ENCODE measurements around the gene NRIP1. TPM values are rescaled to one million over a fixed set of nuclear protein-coding genes. Genes with fewer than 3 reads are reported as not detected.

The NRIP1 gene
- total RNA-seq, 1 experiment from 2014 or later: 19.1 TPM

GRCh38 chr21:15042531-15042930 lies 22.3 kb downstream of the NRIP1 start:
- intact Hi-C loops (cut with micrococcal nuclease; ENCODE audit: unreplicated experiment) (no loop called here), in situ Hi-C loops (cut with HindIII; ENCODE audit: low pct_unique_long_range_greater_than_20kb, low sequenced_read_pairs) (no loop called here)
- Histone ChIP-seq H3K9me3 (ENCODE audit: control insufficient read depth, insufficient read depth, low read depth, low read length) (no peaks in the 10 kb centered on the region), H3K4me3 (ENCODE audit: low read depth in 2 of 2, low read length in 2 of 2) (no peak overlapping the region), H3K4me1 (ENCODE audit: control insufficient read depth, insufficient read depth, low read length) (no peaks in the 10 kb centered on the region), H3K27me3 (ENCODE audit: control insufficient read depth, insufficient read depth, low read length) (no peaks in the 10 kb centered on the region), H3K27ac (ENCODE audit: low read length) (no peak overlapping the region), H3K36me3 (ENCODE audit: control insufficient read depth, insufficient read depth, low read length) (no peaks in the 10 kb centered on the region; the same call in 1 of the 2 replicates)
- no peak for ATAC-seq
- ChIA-PET POLR2A (no interaction called here), CTCF (no interaction called here)
- no TSS peak for BruUV-seq (replicated peaks)
- TF ChIP-seq, protein P1, sequence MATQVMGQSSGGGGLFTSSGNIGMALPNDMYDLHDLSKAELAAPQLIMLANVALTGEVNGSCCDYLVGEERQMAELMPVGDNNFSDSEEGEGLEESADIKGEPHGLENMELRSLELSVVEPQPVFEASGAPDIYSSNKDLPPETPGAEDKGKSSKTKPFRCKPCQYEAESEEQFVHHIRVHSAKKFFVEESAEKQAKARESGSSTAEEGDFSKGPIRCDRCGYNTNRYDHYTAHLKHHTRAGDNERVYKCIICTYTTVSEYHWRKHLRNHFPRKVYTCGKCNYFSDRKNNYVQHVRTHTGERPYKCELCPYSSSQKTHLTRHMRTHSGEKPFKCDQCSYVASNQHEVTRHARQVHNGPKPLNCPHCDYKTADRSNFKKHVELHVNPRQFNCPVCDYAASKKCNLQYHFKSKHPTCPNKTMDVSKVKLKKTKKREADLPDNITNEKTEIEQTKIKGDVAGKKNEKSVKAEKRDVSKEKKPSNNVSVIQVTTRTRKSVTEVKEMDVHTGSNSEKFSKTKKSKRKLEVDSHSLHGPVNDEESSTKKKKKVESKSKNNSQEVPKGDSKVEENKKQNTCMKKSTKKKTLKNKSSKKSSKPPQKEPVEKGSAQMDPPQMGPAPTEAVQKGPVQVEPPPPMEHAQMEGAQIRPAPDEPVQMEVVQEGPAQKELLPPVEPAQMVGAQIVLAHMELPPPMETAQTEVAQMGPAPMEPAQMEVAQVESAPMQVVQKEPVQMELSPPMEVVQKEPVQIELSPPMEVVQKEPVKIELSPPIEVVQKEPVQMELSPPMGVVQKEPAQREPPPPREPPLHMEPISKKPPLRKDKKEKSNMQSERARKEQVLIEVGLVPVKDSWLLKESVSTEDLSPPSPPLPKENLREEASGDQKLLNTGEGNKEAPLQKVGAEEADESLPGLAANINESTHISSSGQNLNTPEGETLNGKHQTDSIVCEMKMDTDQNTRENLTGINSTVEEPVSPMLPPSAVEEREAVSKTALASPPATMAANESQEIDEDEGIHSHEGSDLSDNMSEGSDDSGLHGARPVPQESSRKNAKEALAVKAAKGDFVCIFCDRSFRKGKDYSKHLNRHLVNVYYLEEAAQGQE (IDR thresholded peaks at IDR 0.05; ENCODE audit: insufficient read depth in 1 of 2, low read depth in 2 of 2, low read length in 1 of 2): no peak
- TF ChIP-seq TCF7L2 (IDR thresholded peaks at IDR 0.05; ENCODE audit: low read depth, low read length) (no peak), SIN3A (IDR thresholded peaks at IDR 0.05; ENCODE audit: borderline replicate concordance, insufficient read depth, low read depth, low read length) (no peak), POLR2AphosphoS5 (IDR thresholded peaks at IDR 0.05; ENCODE audit: low read depth, low read length) (no peak)
- TF ChIP-seq, protein P2, sequence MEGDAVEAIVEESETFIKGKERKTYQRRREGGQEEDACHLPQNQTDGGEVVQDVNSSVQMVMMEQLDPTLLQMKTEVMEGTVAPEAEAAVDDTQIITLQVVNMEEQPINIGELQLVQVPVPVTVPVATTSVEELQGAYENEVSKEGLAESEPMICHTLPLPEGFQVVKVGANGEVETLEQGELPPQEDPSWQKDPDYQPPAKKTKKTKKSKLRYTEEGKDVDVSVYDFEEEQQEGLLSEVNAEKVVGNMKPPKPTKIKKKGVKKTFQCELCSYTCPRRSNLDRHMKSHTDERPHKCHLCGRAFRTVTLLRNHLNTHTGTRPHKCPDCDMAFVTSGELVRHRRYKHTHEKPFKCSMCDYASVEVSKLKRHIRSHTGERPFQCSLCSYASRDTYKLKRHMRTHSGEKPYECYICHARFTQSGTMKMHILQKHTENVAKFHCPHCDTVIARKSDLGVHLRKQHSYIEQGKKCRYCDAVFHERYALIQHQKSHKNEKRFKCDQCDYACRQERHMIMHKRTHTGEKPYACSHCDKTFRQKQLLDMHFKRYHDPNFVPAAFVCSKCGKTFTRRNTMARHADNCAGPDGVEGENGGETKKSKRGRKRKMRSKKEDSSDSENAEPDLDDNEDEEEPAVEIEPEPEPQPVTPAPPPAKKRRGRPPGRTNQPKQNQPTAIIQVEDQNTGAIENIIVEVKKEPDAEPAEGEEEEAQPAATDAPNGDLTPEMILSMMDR (IDR thresholded peaks at IDR 0.05): no peak
- DNase-seq (ENCODE audit: low read depth, low spot score): no peak

DNA sequence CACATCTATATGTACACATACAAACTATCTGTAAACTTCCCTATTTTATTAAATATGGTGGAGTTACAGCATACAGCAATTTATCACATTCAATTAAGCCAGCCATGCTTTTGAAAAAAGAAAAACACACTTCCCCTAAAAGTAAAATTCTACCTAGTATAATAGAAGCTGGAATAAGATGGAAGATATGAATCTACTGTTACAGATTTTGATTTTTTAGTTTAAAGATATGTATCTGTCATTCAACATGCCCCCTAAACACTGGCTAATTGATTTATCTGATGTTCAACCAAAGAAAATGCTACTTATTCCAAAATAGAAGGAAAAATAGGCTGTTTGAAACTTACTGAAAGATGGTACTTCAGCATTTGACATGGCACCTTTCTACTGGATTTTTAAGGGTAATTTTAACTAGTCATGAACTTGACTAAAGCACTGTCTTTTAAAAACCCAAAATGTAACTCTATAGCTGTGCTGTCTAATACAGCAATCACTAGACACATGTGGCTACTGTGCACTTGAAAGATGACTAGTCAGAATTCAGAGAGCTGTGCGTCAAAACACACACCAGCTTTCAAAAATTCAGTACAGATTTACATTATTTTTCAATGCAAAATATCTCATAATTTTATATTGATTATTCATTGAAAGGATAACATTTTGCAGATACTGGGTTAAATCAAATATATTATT lies 25.0 kb downstream of the NRIP1 start:
- intact Hi-C loops (cut with micrococcal nuclease; ENCODE audit: unreplicated experiment) (no loop called here), in situ Hi-C loops (cut with HindIII; ENCODE audit: low pct_unique_long_range_greater_than_20kb, low sequenced_read_pairs) (no loop called here)
- H3K27me3 ChIP-seq (ENCODE audit: control insufficient read depth, insufficient read depth, low read length): no peaks in the 10 kb centered on the region

More for the DNA sequence above, 25.0 kb downstream of the NRIP1 start:
- H3K9me3 ChIP-seq (ENCODE audit: control insufficient read depth, insufficient read depth, low read depth, low read length): no peaks in the 10 kb centered on the region
- ATAC-seq: no peak
- POLR2A ChIA-PET: no interaction called here
- H3K4me1 ChIP-seq (ENCODE audit: control insufficient read depth, insufficient read depth, low read length): no peaks in the 10 kb centered on the region
- no peak for DNase-seq (ENCODE audit: low read depth, low spot score)
- TF ChIP-seq TCF7L2 (IDR thresholded peaks at IDR 0.05; ENCODE audit: low read depth, low read length) (no peak), POLR2AphosphoS5 (IDR thresholded peaks at IDR 0.05; ENCODE audit: low read depth, low read length) (no peak), SIN3A (IDR thresholded peaks at IDR 0.05; ENCODE audit: borderline replicate concordance, insufficient read depth, low read depth, low read length) (no peak)
- TF ChIP-seq, protein P1 (IDR thresholded peaks at IDR 0.05; ENCODE audit: insufficient read depth in 1 of 2, low read depth in 2 of 2, low read length in 1 of 2): no peak
- TF ChIP-seq, protein P2 (IDR thresholded peaks at IDR 0.05): no peak
- H3K4me3 ChIP-seq (ENCODE audit: low read depth in 2 of 2, low read length in 2 of 2): no peak overlapping the region
- BruUV-seq (replicated peaks): no TSS peak
- H3K27ac ChIP-seq (ENCODE audit: low read length): no peak overlapping the region
- CTCF ChIA-PET: no interaction called here
- H3K36me3 ChIP-seq (ENCODE audit: control insufficient read depth, insufficient read depth, low read length): no peaks in the 10 kb centered on the region; the same call in 1 of the 2 replicates
